Stimulated activated CD4-positive, alpha-beta T cell treated with anti-CD3 and anti-CD28 coated beads, Interleukin-2, amount 100 ng/mL, for 4 hours (primary cell): ENCODE data around the gene MYCBPAP.

Source experiments
- DNase-seq: peaks from one replicate; pipeline ENCODE4 v3.0.0-alpha.2; 2020; ENCODE audit warnings: low read depth

Gene MYCBPAP

GRCh38 chr17:50487213-50488096 lies 20.8 kb upstream of the MYCBPAP start:
- DNase-seq: no peak

GRCh38 chr17:50488880-50489279 lies 19.4 kb upstream of the MYCBPAP start:
- DNase-seq: no peak

GRCh38 chr17:50491505-50491904 lies 16.7 kb upstream of the MYCBPAP start:
- no peak for DNase-seq

GRCh38 chr17:50492214-50492613 lies 16.0 kb upstream of the MYCBPAP start:
- DNase-seq: no peak

- DNase-seq: no peak
These were observed 14.5 kb upstream of the MYCBPAP start for GRCh38 chr17:50493744-50494143.

- DNase-seq: no peak
These were observed 12.9 kb upstream of the MYCBPAP start for GRCh38 chr17:50495217-50495823.

GRCh38 chr17:50495918-50496317 lies 12.3 kb upstream of the MYCBPAP start:
- DNase-seq: no peak

GRCh38 chr17:50498021-50498874 lies 10.0 kb upstream of the MYCBPAP start:
- no peak for DNase-seq

- no peak for DNase-seq
These were observed 9.0 kb upstream of the MYCBPAP start for GRCh38 chr17:50499270-50499669.

- DNase-seq: no peak
These were observed 8.5 kb upstream of the MYCBPAP start for GRCh38 chr17:50499721-50500120.

GRCh38 chr17:50501054-50501453 lies 7.2 kb upstream of the MYCBPAP start:
- no peak for DNase-seq

GRCh38 chr17:50502301-50502990 lies 5.8 kb upstream of the MYCBPAP start:
- DNase-seq: no peak

- no peak for DNase-seq
These were observed 2.6 kb upstream of the MYCBPAP start for GRCh38 chr17:50505591-50506130.

GRCh38 chr17:50506298-50506697 lies 1.9 kb upstream of the MYCBPAP start:
- DNase-seq: no peak

GRCh38 chr17:50508573-50509460 lies 578 bp downstream of the MYCBPAP start:
- DNase-seq: no peak

GRCh38 chr17:50511058-50511457 lies 2.8 kb downstream of the MYCBPAP start:
- DNase-seq: no peak

GRCh38 chr17:50513495-50513894 lies 5.3 kb downstream of the MYCBPAP start:
- DNase-seq: no peak

- DNase-seq: no peak
These were observed 6.1 kb downstream of the MYCBPAP start for GRCh38 chr17:50514388-50514787.

- DNase-seq: no peak
These were observed 6.9 kb downstream of the MYCBPAP start for GRCh38 chr17:50514936-50515702.

GRCh38 chr17:50517011-50517410 lies 8.8 kb downstream of the MYCBPAP start:
- no peak for DNase-seq
